HT-29 (cell line): Measurements from ENCODE around the gene MYOZ2. TPM values are rescaled to one million over a fixed set of nuclear protein-coding genes. Genes with fewer than 3 reads are reported as not detected.
A peak's percentile ranks its signal among the peaks of the same experiment; 100 is the strongest.

Experiments used
- DNase-seq: peaks from one replicate; pipeline ENCODE4 v3.0.0-alpha.2; 2015; ENCODE audit warnings: low spot score
- total RNA-seq: library from RNA; depleted of rRNA; stranded (reverse); fragments of >200 nt; shearing (Covaris generic); gene quantifications from 2 replicates; pipeline ENCODE4 v1.2.3, GENCODE V29; 2014

The MYOZ2 gene
- total RNA-seq, 1 experiment from 2014 or later, result not detected

DNA sequence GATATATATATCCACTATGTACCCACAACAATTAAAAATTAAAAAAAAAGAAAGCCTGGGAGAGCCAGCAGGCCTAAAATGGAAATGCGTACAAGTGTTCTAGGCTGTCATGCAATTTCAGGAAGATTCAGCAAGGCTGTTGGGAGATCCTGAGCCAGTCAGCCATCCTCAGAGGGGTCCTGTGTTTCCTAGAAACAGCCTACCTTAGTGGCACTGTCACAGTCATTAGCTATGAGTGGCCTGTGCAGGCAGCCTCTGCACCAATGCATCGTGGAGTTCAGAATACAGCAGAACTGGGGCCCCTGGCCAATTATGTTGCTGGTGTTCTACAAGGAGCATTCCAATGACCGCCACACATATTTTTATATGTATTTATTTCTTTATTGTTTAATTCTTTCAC, 55.9 kb downstream of the MYOZ2 start:
- DNase-seq, result no peak

DNA sequence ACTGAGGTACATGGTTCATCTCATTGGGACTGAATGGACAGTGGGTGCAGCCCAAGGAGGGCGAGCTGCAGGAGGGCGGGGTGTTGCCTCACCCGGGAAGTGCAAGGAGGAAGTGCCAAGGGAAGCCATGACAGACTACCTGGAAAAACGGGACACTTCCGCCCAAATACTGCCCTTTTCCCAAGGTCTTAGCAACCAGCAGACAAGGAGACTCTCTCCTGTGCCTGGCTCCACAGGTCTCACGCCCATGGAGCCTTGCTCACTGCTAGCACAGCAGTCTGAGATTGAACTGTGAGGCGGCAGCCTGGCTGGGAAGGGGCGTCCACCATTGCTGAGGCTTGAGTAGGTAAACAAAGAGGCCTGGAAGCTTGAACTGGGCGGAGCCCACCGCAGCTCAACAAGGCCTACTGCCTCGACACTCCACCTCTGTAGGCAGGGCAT, 62.2 kb downstream of the MYOZ2 start:
- no peak for DNase-seq

DNA sequence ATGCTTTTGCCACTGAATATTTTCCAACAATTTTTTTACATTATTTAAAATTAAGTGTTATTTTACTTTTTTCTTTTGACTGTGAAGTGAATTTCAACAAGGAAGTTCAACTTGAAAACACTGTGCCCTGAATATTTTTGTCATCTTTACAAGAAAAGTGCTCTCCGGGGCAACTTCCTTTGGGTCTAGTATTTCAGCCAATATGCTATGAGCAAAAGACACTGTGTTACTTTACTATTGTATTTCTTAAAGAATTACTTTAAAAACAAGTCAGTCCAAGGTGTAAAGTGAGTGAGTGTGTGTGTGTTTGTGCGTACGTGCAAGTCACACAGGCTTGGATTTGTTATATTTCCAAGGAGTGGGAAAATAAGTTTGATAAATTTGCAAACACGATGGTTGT, 69.3 kb downstream of the MYOZ2 start:
- DNase-seq, result no peak

DNA sequence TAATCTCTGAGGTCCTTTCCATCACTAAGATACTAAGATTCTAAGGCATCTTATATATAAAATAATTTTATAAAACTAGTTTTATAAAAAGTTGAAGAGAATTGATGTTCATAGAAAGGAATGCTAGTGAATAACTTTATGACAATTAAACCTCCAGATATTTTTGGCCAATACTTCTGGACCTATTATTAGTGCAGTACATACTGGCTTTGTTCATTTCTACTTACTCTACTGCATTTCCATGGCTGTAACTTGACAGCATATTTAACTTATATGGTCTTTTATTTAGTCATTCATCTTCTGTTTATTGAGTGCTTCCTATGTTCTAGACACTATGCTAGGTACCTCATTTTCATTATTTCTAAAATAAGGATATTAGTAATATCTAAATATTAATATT, 70.1 kb downstream of the MYOZ2 start:
- no peak for DNase-seq

DNA sequence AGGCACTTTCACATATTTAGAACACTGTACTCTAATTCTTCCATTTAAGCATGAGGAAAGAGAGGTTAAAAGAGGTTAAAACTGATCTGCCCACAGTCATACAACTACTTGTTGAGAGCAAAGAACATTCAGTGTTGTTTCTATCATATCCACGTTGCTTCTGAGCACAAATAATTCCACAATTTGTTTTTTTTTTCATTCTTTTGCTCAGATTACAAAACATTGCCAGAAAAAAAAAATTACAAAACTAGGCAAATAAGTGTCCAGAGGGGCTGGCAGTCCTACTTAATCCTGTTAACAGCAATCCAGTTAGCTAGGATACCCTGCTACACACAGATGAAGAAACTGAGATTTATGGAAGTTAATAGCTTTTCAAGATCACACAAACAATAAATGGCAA, 70.5 kb downstream of the MYOZ2 start:
- no peak for DNase-seq

DNA sequence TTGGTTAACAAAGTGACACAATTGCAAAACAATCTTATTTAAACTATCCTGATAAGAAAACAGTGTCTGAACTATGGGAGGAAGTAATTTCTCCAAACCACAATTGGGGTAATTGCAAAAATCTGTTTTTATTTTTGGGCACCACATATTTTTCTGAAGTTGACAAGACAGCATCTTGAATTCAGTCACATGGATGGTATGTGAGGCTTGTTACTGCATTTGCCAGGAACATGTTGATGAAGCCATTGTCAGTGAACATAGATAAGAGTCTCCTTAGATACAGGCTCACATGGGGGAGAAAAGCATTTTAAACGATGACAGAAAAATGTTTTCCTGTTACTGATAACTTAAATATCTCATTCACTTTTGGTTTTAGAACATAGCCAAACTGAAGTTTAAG, 71.4 kb downstream of the MYOZ2 start:
- no peak for DNase-seq

DNA sequence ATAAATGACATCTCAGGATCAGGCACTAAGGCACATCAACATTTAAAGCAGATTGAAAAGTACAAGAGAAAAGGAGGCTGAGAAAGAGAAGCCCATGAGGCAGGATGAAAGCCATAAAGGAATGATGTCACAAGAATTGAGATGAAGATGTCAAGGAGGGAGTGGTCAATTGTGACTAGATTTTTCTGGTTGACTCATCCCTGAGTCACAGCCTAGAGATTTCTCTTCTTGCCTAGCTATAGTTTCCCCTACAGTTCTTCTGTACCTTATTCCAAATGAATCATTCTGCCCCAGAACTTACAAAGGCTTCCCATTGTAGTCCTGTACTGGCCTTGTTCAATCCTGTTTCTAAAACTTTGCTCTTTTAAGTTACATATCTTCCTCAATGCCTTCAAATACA, 73.4 kb downstream of the MYOZ2 start:
- DNase-seq, result peak; percentile 29

DNA sequence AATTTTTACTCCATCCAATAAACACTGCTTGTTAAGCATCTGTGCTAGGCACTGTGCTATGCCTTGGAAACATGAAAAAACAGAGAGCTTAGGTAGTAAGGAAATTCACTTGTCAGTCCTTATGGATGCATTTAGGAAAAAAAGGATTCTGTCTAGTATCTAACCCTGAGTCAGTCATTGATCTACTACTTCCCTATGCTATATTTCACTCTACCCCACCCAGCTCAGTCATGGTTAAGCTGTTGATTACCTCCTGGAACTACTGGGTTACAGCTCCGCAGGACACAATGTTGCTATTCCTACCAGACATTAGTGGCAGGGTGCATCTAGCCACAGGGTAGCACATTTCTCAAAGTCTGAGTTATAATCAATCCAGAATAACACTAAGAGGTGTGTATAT, 74.0 kb downstream of the MYOZ2 start:
- DNase-seq, result no peak

DNA sequence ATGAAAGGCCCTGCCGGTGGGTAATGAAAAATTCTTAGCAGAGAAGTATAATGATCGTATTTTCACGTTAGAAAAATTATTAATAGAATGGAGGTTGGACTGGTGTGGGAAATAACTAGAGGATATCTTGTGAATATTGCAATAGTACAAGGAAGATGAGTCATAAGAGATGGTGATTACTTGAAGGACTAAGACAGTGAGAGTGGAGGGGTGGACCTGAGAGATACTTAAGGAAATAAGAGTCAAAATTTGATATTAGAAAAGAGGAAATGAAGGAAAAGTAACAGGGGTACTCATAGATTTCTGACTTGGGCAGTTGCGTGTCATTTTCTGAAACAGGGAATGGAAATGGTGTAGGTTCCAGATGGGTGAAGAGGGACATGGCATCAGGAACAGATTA, 75.1 kb downstream of the MYOZ2 start:
- DNase-seq, result no peak

DNA sequence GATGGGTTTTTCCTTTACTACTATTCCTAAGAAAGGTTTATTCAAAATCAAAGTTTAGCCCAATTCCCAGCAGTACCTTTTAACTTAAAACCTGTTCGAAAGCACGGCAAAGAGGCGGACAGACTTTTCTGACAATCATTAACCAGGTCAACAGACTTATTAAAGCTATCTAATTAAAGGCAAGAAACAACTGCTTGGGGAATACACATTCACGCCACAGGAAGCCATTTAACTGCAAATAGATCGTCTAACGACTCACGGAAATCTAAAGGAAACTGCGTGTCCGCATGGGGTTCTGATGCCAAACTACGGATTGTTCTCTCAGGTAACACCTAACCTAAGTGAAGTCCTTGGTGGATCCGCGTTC, 76.2 kb downstream of the MYOZ2 start:
- no peak for DNase-seq

DNA sequence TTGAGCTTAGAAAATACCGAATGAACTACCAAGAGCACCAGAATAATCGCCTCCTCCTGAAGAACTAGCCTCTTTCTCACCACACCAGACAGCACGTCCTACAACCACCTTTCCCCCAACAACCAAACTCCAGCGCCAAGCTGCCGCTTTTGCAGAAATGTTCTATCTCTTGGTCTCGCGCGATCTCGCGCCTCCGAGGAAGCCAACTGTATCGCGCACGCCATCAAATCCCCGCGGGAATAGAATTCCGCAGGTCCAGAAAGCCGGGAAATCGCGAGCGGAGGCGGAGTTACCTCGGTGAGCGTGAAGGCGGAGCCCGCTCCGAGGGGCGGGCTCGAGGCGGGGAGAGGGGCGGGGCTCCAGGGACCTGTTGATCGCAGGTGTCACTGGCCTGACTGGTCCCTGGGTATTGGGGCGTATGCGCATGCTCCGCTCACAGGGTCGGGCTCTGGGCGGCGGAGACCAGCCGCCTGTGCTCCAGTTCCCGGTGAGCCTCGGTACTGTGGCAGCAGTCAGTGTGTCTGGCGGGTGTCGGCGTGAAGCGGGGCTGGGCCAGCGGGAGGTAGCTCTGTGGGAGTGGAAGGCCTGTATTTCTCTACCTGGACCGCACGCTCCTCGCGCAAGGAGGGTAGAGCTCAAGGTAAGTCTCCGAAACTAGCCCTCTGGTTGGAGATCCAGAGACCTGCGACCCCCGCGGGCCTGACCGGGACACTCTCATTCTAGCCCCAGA, 76.8 kb downstream of the MYOZ2 start, which contains the start of gene USP53:
Gene USP53, plus strand, starts transcription at position 480 of the 730 bp plus-strand sequence. CDS start 27,047 bp downstream, outside the sequence.
- peak; percentile 99 for DNase-seq

DNA sequence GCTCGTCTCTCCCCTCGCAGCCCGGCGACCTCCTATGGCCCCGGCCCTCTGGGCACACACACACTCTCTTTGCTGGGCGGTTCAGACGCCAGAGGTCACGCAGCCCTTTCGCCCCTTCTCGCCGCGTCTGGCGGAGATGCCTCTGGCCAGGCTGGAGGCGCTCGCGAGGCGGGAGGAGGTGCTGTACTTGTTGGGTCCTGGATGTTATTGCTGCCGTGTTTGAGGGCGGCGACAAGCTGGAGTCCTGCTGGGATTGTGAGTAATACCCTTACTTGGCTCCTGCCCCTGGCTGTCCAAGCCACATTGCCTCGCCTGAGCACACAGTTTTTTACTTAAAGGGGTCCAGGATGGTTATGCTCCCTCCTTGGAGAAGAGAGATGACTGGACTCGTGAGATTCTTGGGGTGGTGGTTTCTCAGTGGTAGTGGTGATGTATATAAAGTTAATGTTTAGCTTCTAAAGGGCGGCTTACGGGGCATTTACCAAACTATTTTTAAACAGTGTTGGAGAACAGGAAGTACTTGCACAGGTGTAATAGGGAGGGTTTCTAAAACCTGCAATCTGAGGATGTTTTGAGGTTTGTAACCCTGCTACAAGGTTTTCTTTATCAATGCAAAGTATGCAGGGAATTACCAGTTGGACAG, 77.5 kb downstream of the MYOZ2 start:
- peak; percentile 86 for DNase-seq

DNA sequence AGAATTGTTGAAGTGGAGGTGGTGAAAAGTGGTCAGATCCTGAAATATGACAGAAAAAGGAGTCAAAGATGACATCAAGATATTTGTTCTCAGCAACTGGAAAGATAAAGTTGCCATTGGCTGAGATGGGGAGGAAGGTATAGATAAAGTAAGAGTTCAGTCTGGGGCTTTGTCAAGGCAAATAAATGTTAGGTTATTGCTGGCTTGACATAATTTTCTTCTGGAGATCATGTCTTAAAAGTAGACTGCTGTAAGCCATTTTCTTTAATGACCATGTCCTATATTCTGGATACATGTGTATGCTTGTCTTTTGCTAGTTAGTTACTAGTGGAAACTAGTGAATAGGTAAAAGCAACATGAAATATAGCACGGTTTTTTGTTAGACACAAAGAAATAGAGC, 82.5 kb downstream of the MYOZ2 start:
- no peak for DNase-seq

DNA sequence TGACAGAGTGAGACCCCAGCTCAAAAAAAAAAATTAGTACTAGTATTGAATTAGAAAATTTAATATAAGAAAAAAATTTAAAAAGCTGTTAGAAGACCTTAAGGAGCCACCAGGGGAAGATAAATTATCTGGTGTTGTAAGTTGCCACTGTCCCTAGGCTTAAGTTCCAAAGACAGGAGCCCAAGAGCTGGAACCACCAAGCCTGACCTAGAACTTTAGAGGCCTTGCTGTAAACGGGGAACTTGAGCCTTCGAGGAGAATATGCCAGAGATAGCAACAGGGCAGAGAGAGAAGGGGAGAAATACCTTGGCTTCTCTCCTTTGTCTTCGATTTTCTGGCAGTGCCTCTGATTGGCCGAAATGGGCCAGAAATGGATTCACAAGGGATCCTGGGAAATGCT, 85.8 kb downstream of the MYOZ2 start:
- DNase-seq, result no peak

DNA sequence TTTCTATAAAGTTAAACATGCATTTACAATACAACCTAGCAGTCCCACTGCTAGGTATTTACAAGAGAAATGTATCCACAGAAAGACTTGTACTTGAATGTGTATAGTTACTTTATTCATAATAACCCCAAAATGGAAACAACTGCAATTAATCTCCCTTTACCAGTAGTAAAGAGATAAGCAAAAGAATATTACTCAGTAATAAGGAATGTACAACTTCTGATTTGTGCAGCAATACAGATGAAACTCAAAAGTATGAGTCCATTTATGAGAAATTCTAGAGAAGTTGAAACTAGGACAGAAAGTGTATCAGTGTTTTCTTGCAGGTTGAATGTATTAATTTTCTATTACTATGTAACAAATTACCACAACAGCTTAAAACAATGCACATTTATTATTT, 92.1 kb downstream of the MYOZ2 start:
- DNase-seq, result no peak

DNA sequence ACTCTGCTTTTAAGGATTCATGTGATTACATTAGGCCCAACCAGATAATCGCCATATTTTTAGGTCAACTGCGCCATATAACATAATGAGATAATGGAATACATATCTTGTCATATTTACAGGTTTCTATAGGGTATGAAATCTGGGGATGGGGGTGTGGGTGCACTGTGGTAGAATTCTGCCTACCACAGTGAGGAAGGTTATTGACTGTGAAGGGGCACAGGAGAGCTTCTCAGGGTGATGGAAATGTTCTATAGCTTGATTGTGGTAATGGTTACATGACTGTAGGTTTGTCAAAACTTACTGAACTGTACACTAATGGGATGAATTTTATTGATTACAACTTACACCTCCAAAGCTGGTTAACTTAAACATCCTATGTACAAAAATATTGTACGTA, 92.8 kb downstream of the MYOZ2 start:
- DNase-seq, result no peak

DNA sequence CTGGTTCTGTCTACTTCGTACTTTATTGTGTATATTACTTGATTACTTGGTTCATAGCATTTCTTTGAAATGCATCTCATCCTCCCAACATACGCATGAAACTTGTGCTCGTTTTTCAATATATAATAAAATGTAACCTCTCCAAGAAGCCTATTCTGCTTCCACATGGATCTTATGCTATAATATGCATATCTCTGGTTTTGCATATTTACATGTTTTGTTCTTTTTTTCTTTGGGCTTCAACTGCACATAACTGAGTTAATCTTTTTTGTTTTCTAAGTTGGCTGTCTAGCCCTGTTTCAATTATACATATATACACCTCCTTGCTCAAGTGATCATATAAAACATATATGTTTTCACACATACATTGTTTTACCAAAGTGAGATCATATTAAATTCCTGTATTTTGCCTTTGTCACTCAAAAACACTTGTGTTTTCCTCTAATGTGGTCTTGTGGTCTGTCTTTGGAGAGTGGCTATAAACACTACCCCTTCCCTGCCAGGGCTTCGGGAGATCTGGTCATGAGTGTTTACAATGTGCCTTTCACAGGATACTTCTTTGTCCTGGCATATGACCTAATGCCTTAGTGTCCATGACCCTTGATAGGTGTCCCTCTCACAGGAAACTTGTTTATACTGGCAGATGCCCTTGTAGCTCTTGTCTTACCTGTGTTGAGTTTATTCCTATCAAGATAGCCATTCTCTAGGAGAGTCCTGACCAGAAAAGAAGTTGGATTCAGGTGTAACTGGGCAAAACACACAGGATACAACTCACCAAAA, 94.5 kb downstream of the MYOZ2 start:
- no peak for DNase-seq

DNA sequence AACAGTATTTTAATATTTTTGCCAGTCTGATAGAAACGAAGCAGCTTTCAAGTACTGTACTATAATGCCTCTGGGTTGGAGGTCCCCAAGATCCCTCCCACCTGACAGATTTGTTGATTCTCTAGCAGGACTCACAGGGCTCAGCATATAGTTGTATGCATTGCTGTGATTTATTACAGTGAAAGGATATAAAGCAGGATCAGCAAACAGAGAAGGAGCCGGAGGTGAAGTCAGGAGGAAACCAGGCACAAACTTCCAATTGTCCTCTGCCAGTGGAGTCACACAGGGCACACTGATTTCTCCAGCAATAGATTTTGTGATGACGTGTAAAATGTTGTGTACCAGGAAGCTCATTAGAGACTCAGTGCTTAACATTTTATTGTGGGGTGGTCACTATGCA, 95.9 kb downstream of the MYOZ2 start:
- no peak for DNase-seq

DNA sequence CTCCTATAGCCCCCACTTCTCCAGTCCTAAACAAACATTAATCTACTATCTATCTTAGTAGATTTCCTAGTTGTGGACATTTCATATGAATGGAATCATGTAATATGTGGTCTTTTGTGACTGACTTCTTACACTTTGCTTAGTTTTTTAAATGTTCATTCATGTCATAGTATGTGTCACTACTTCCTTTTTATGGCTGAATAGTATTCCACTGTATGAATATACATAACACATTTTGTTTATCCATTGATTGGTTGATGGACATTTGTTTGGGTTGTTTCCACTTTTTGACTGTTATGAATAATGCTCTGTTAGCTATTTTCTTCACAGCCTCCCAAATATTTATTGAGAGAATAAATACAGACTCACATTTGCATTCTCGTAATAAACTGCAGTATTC, 96.7 kb downstream of the MYOZ2 start:
- DNase-seq, result no peak

DNA sequence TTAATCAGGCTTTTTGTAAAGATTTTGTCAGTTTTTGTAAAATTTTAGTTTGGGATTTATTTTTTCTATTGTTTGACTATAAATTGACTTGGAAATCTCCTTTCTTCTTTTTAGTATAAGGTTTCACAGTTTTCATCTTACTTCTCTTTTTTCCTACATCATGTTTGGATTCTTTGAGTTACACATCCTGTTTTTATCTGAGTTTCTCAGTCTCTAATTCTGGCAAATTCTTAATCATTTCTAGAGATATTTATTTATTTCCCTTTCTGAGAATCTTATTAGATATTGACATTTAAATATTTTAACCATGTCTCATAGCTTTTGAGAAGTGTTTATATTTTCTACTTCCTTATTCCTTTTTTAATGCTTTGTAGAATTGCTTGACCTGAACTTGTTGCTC, 97.6 kb downstream of the MYOZ2 start:
- no peak for DNase-seq

DNA sequence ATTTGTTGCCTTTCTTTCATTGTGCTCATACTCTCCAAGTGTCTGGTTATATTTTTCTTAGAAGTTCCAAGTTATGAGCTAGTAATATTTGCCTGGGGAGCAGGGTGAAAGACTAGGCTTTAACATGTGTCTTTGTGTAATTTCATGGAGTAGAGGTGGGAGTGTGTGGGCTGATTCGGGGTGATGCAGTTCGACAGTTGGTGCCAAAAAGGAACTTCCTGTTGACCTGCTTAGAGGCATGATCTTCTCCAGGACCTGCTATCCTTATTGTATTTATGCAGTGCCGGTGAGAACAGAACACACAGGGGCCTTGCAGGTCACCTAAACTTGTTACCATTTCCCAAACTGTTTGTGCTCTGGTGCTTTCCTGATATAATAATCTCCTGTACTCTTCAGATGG, 98.1 kb downstream of the MYOZ2 start:
- DNase-seq, result no peak

DNA sequence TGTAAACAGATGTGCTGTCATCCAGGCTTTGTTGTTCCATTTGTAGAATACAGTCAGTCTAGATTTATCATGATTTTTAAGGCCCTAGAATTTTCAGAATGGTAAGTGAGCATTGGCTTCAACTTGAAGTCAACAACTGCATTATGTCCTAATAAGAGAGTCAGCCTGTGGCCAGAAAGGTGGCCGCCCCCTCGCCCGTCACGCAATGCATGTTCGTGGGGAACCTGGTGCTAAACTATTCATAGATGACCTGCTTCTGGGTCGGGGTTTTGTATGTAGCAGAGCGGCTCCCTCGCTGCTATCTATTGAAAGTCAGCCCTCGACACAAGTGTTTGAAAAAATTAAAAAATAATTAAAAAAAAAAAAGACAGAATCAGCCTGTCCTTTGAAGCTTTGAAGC, 101.6 kb downstream of the MYOZ2 start:
- no peak for DNase-seq
